H1 (cell line): Measurements from ENCODE around the gene CRYGN. TPM values are rescaled to one million over a fixed set of nuclear protein-coding genes. Genes with fewer than 3 reads are reported as not detected.

Experiments
- CTCF ChIA-PET: fragments of 300-600 bp; sonication (Branson Sonifier 250); formaldehyde crosslinking; loops from one replicate; lab custom pipeline; 2021; ENCODE audit not compliant: partially characterized antibody; lab: Charles Lee
- POLR2A ChIA-PET: fragments of 300-600 bp; sonication (Branson Sonifier 250); formaldehyde crosslinking; loops from one replicate; lab custom pipeline; 2021; ENCODE audit warnings: inconsistent platforms; ENCODE audit not compliant: partially characterized antibody; lab: Charles Lee
- DNase-seq, 2 experiments: peaks; one replicate each; pipeline versions ENCODE4 v3.0.0 to v3.0.0-alpha.2; 2010 to 2022; ENCODE audit warnings: low spot score in 2 of 2, low read depth in 1 of 2, mixed read lengths in 1 of 2
- FAIRE-seq: peaks from 2 replicates; lab custom pipeline; 2011; peaks lifted over from hg19 to GRCh38; lab: Jason Lieb, UNC
- H2AFZ ChIP-seq: 2 replicates; pipeline ENCODE4 v1.8.1; 2012; ENCODE audit warnings: low read length, inconsistent platforms
- H2AK5ac ChIP-seq: 2 replicates; pipeline ENCODE4 v1.6.1; 2013; ENCODE audit warnings: low read depth, low read length
- H2BK120ac ChIP-seq: replicated peaks from 2 replicates; pipeline ENCODE3; 2013; ENCODE audit warnings: low read depth, low read length, inconsistent platforms
- H2BK12ac ChIP-seq: 2 replicates; pipeline ENCODE4 v1.6.1; 2013; ENCODE audit warnings: low read depth, low read length
- H2BK15ac ChIP-seq: 2 replicates; pipeline ENCODE4 v1.6.1; 2013; ENCODE audit warnings: low read length
- H2BK20ac ChIP-seq: 2 replicates; pipeline ENCODE4 v1.6.1; 2013; ENCODE audit warnings: low read length
- H2BK5ac ChIP-seq: 2 replicates; pipeline ENCODE4 v1.6.1; 2013; ENCODE audit warnings: low read depth, low read length
- H3K14ac ChIP-seq: 2 replicates; pipeline ENCODE4 v1.6.1; 2013; ENCODE audit warnings: inconsistent platforms; ENCODE audit not compliant: insufficient read length
- H3K18ac ChIP-seq: 2 replicates; pipeline ENCODE4 v1.6.1; 2013; ENCODE audit warnings: low read length; ENCODE audit errors: extremely low read depth
- H3K23ac ChIP-seq: 2 replicates; pipeline ENCODE4 v1.6.1; 2013; ENCODE audit warnings: inconsistent platforms; ENCODE audit not compliant: insufficient read length
- H3K23me2 ChIP-seq: 2 replicates; pipeline ENCODE4 v1.6.1; 2013; ENCODE audit warnings: low read depth, low read length
- H3K27ac ChIP-seq: 2 replicates; pipeline ENCODE4 v1.6.1; 2011; ENCODE audit warnings: low read depth, low read length, inconsistent platforms
- H3K27me3 ChIP-seq, 4 experiments: replicated peaks in 1 of 4; 1 replicate in 1 of 4; 2 replicates in 3 of 4; pipeline versions ENCODE4 v1.6.1 to v1.8.1; 2011 to 2013; ENCODE audit warnings: low read length in 3 of 4, mild to moderate bottlenecking in 3 of 4, inconsistent platforms in 2 of 4, mixed read lengths in 2 of 4, moderate library complexity in 1 of 4; ENCODE audit not compliant: control insufficient read depth in 3 of 4, insufficient read depth in 3 of 4; ENCODE audit errors: extremely low read depth in 1 of 4
- H3K36me3 ChIP-seq, 4 experiments: 2 replicates each; pipeline versions ENCODE4 v1.6.1 to v1.8.1; 2011 to 2013; ENCODE audit warnings: mild to moderate bottlenecking in 4 of 4, low read length in 3 of 4, moderate library complexity in 2 of 4, control low read depth in 1 of 4, inconsistent platforms in 1 of 4; ENCODE audit not compliant: insufficient read depth in 4 of 4, control insufficient read depth in 2 of 4
- H3K4ac ChIP-seq: replicated peaks from 2 replicates; pipeline ENCODE3; 2013; ENCODE audit warnings: low read length, low read depth, mixed read lengths, inconsistent platforms; ENCODE audit not compliant: insufficient read length
- H3K4me1 ChIP-seq, 4 experiments: replicated peaks in 1 of 4; 1 replicate in 1 of 4; 2 replicates in 3 of 4; pipeline versions ENCODE4 v1.6.1 to v1.8.1; 2011 to 2013; ENCODE audit warnings: low read length in 3 of 4, inconsistent platforms in 2 of 4, mixed read lengths in 1 of 4; ENCODE audit not compliant: insufficient read depth in 4 of 4, control insufficient read depth in 3 of 4
- H3K4me2 ChIP-seq, 2 experiments: 2 replicates each; pipeline versions ENCODE4 v1.6.1 to v1.8.1; 2011 to 2013; ENCODE audit warnings: low read depth in 2 of 2, low read length in 2 of 2, control low read depth in 1 of 2, inconsistent platforms in 1 of 2, mild to moderate bottlenecking in 1 of 2; ENCODE audit not compliant: insufficient read depth in 1 of 2
- H3K4me3 ChIP-seq, 4 experiments: fragments of 200-600, 300-600 bp in 1 of 4; sonication (generic), shearing (Covaris generic), sonication (Bioruptor Twin) in 1 of 4; 2 replicates each; pipeline versions ENCODE4 v1.5.1 to v1.8.1; 2011 to 2016; ENCODE audit warnings: low read length in 4 of 4, low read depth in 3 of 4, control low read depth in 2 of 4, inconsistent platforms in 2 of 4, mild to moderate bottlenecking in 2 of 4, mixed read lengths in 1 of 4, moderate library complexity in 1 of 4; ENCODE audit not compliant: insufficient read depth in 2 of 4; ENCODE audit errors: extremely low read depth in 1 of 4
- H3K56ac ChIP-seq: replicated peaks from 2 replicates; pipeline ENCODE3; 2013; ENCODE audit warnings: low read depth, mild to moderate bottlenecking, mixed read lengths, low read length, inconsistent platforms; ENCODE audit not compliant: insufficient read length
- H3K79me1 ChIP-seq: 2 replicates; pipeline ENCODE4 v1.6.1; 2013; ENCODE audit warnings: low read depth, low read length, control low read depth
- H3K79me2 ChIP-seq, 2 experiments: 2 replicates each; pipeline versions ENCODE4 v1.6.1 to v1.8.1; 2012 to 2013; ENCODE audit warnings: low read length in 2 of 2, mild to moderate bottlenecking in 2 of 2, inconsistent platforms in 1 of 2; ENCODE audit not compliant: insufficient read depth in 2 of 2, control insufficient read depth in 1 of 2
- H3K9ac ChIP-seq, 4 experiments: replicated peaks in 1 of 4; 1 replicate in 1 of 4; 2 replicates in 3 of 4; pipeline versions ENCODE4 v1.6.1 to v1.8.1; 2011 to 2013; ENCODE audit warnings: low read depth in 3 of 4, low read length in 3 of 4, control low read depth in 2 of 4, mild to moderate bottlenecking in 2 of 4, moderate library complexity in 2 of 4, inconsistent platforms in 1 of 4; ENCODE audit errors: extremely low read depth in 1 of 4
- H3K9me3 ChIP-seq, 2 experiments: 2 replicates each; pipeline versions ENCODE4 v1.6.1 to v1.8.1; 2012 to 2013; ENCODE audit warnings: mild to moderate bottlenecking in 2 of 2, moderate library complexity in 2 of 2, control low read depth in 1 of 2, inconsistent platforms in 1 of 2, low read depth in 1 of 2, low read length in 1 of 2, mixed read lengths in 1 of 2; ENCODE audit not compliant: insufficient read depth in 2 of 2
- H4K20me1 ChIP-seq, 2 experiments: replicated peaks in 1 of 2; 2 replicates each; pipeline versions ENCODE3 to v1.8.1; 2011 to 2013; ENCODE audit warnings: inconsistent platforms in 2 of 2, low read length in 2 of 2, mild to moderate bottlenecking in 1 of 2; ENCODE audit not compliant: insufficient read depth in 2 of 2, control insufficient read depth in 1 of 2
- H4K5ac ChIP-seq: 2 replicates; pipeline ENCODE4 v1.6.1; 2013; ENCODE audit warnings: low read length, low read depth, mixed read lengths, inconsistent platforms; ENCODE audit not compliant: insufficient read length
- H4K8ac ChIP-seq: 2 replicates; pipeline ENCODE4 v1.8.0; 2013; ENCODE audit warnings: mild to moderate bottlenecking, moderate library complexity, low read length, inconsistent platforms; ENCODE audit not compliant: insufficient read depth; ENCODE audit errors: extremely low read depth
- H4K91ac ChIP-seq: replicated peaks from 2 replicates; pipeline ENCODE3; 2013; ENCODE audit warnings: low read length, mixed read lengths, inconsistent platforms; ENCODE audit not compliant: insufficient read length
- EGR1 ChIP-seq: IDR thresholded peaks from 2 replicates; pipeline ENCODE4 v1.6.1; 2011; ENCODE audit warnings: low read depth, low read length, borderline replicate concordance
- FOSL1 ChIP-seq: IDR thresholded peaks from 2 replicates; pipeline ENCODE4 v1.6.1; 2011; ENCODE audit warnings: mild to moderate bottlenecking, low read depth, low read length, moderate library complexity; ENCODE audit not compliant: insufficient read depth
- GTF2F1 ChIP-seq: IDR thresholded peaks from 2 replicates; pipeline ENCODE4 v1.6.1; 2012; ENCODE audit warnings: low read depth, low read length, improper control_type of control experiment, borderline replicate concordance
- HDAC6 ChIP-seq: IDR thresholded peaks from one replicate; pipeline ENCODE4 v1.7.1; 2012; ENCODE audit warnings: low read depth, mild to moderate bottlenecking, inconsistent platforms, low read length, moderate library complexity
- JUN ChIP-seq: IDR thresholded peaks from 2 replicates; pipeline ENCODE4 v1.6.1; 2011; ENCODE audit warnings: low read depth, mild to moderate bottlenecking, improper control_type of control experiment, low read length
- KDM1A ChIP-seq: fragments of 200-600, 300-600 bp; sonication (generic); IDR thresholded peaks from 2 replicates; pipeline ENCODE4 v1.7.1; 2016; ENCODE audit warnings: mild to moderate bottlenecking, low read length, borderline replicate concordance
- KDM5A ChIP-seq: fragments of 200-600 bp; IDR thresholded peaks from 2 replicates; pipeline ENCODE4 v1.7.1; 2012; ENCODE audit warnings: mild to moderate bottlenecking, low read length, inconsistent platforms, mixed read lengths
- POLR2AphosphoS5 ChIP-seq: IDR thresholded peaks from 2 replicates; pipeline ENCODE4 v1.6.1; 2011; ENCODE audit warnings: low read depth, low read length
- RFX5 ChIP-seq: IDR thresholded peaks from 2 replicates; pipeline ENCODE4 v1.6.1; 2011; ENCODE audit warnings: low read depth, low read length, improper control_type of control experiment, borderline replicate concordance
- SP1 ChIP-seq: IDR thresholded peaks from 2 replicates; pipeline ENCODE4 v1.6.1; 2011; ENCODE audit warnings: low read depth, low read length
- SUZ12 ChIP-seq: fragments of 200-600 bp; sonication (generic); IDR thresholded peaks from 2 replicates; pipeline ENCODE4 v1.6.1; 2012; ENCODE audit warnings: mild to moderate bottlenecking, inconsistent platforms, low read length, moderate library complexity, mixed read lengths
- TAF1 ChIP-seq: IDR thresholded peaks from 2 replicates; pipeline ENCODE4 v1.6.1; 2011; ENCODE audit warnings: mild to moderate bottlenecking, low read depth, low read length
- WGBS, 2 experiments: shearing (Covaris generic) in 1 of 2; methylation state at CpG; one replicate each; pipeline versions ENCODE4 v1.1.6 to v1.1.7; 2013 to 2015; ENCODE audit warnings: low lambda C conversion rate in 2 of 2, mixed read lengths in 2 of 2, inconsistent platforms in 1 of 2, low coverage in 1 of 2, missing lambda C conversion rate in 1 of 2; ENCODE audit not compliant: insufficient replicate concordance in 2 of 2, insufficient coverage in 1 of 2, insufficient read length in 1 of 2; ENCODE audit errors: extremely low coverage in 1 of 2, missing lambda C conversion rate in 1 of 2; 5-methylcytosine and 5-hydroxymethylcytosine counted together
- polyA plus RNA-seq, 7 experiments: library from polyadenylated mRNA; depleted of rRNA in 3 of 7; stranded (reverse) in 5 of 7; unstranded in 2 of 7; fragments of >200 nt in 5 of 7; fragments of 200-250 nt in 2 of 7; gene quantifications; 1 replicate in 5 of 7; 2 replicates in 1 of 7; 4 replicates in 1 of 7; pipeline versions ENCODE4 v1.2.1 to v1.2.3, GENCODE V29; 2011 to 2013; ENCODE audit warnings: missing spikeins in 2 of 7, mixed read lengths in 2 of 7
- total RNA-seq: library from RNA; stranded (reverse); fragmentation: NEBNext Ultra II Directional; extraction: Animal tissue kit (Norgen Biotek cat#: 25700); gene quantifications from 2 replicates; pipeline ENCODE4 v1.2.1, GENCODE V29; 2021
- TF ChIP-seq, protein P1 (sequence below): IDR thresholded peaks from 2 replicates; pipeline ENCODE4 v1.6.1; 2011; ENCODE audit warnings: low read depth, mild to moderate bottlenecking, low read length; ENCODE audit not compliant: insufficient read depth

The CRYGN gene
- total and polyA plus RNA-seq, 2 of the 8 experiments (the other 6 are each of a cell fraction or from before 2014, with no cell fraction given): 0.98 to 1.6 TPM

DNA sequence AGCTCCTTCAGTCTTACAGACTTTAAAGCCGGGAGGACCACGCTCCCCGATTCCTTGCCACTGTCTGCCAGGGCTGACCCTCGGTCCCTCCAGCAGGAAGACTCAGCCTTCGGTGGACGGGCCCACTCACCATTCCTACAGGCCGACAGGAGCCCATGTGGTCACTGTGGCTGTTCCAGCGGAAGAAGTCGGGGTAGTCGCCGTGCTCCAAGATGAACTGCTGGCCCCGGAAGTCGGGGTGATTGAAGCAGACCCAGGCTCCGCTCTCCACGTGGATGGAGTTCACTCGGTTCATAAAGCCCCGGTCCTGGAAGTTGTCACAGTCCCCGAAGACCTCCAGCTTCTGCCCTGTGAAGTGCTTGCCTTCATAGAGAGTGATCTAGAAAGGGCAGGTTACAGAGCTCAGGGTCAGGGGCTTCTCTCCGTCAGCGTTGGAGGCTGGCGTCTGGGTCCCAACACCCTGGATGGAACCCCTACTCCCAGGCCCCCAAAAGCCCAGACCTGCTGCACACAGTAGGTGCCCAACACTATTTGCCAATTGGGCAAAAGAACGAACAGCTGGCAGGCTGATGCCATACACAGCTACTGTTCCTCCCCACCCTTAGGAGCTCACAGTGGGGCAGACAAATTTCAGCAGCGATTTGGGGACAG, 1.9 kb downstream of the CRYGN start:
- ChIA-PET CTCF (interaction anchor here (0.5 to 4.2 kb wide), 11 partner anchors 10 to 1082 kb away, joined by 3 to 24 read pairs (median 4); no protein-coding TSS in a partner anchor), POLR2A (interaction anchor here (0.6 to 1.4 kb wide), 2 partner anchors 10 to 24 kb away, joined by 3 to 4 read pairs; no protein-coding TSS in a partner anchor)
- FAIRE-seq: no peak
- Histone ChIP-seq H3K9me3 (no peaks in the 10 kb centered on the region), H3K14ac (no peak overlapping the region), H3K18ac (no peak overlapping the region), H3K79me1 (no peaks in the 10 kb centered on the region; the same call in 1 of the 2 replicates), H3K27me3 (peaks cover 0 to 7% (median 6%) of the 10 kb centered on the region in 4 experiments; a peak in 4 of 7 replicates), H3K4me3 (no peak overlapping the region), H3K23me2 (peaks cover 8% of the 10 kb centered on the region; the same call in 1 of the 2 replicates), H2BK5ac (no peak overlapping the region), H2BK15ac (no peak overlapping the region), H4K20me1 (no peaks in the 10 kb centered on the region), H2BK120ac (no peak overlapping the region), H3K4me1 (peaks cover 0 to 17% (median 6%) of the 10 kb centered on the region in 4 experiments; a peak in 6 of 7 replicates), H2AFZ (no peak overlapping the region), H3K79me2 (no peaks in the 10 kb centered on the region), H2AK5ac (no peak overlapping the region), H4K91ac (peak overlapping the region; percentile 29), H2BK20ac (no peak overlapping the region), H3K36me3 (no peaks in the 10 kb centered on the region), H3K23ac (no peak overlapping the region), H4K8ac (peak overlapping the region; percentile 8; the same call in 1 of the 2 replicates), H3K56ac (no peak overlapping the region), H3K9ac (no peak overlapping the region), H3K4me2 (no peak overlapping the region), H3K4ac (no peak overlapping the region), H2BK12ac (no peak overlapping the region), H3K27ac (no peak overlapping the region), H4K5ac (no peak overlapping the region)
- DNase-seq: no peak
- 95% methylated on average over 23 of the region's 23 CpGs; no CpG with 5 or more reads in 1 of the 2 experiments for WGBS, 2 experiments
- no peak for TF ChIP-seq SP1
- TF ChIP-seq KDM5A: no peak
- TF ChIP-seq EGR1: no peak
- no peak for TF ChIP-seq POLR2AphosphoS5
- no peak for TF ChIP-seq RFX5
- TF ChIP-seq, protein P1, sequence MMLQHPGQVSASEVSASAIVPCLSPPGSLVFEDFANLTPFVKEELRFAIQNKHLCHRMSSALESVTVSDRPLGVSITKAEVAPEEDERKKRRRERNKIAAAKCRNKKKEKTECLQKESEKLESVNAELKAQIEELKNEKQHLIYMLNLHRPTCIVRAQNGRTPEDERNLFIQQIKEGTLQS: no peak
- TF ChIP-seq HDAC6: no peak
- no peak for TF ChIP-seq TAF1
- TF ChIP-seq GTF2F1: no peak
- no peak for TF ChIP-seq FOSL1
- no peak for TF ChIP-seq KDM1A
- no peak for TF ChIP-seq SUZ12
- TF ChIP-seq JUN: no peak
